Breast epithelium (tissue), 3 donors: ENCODE measurements around the gene ALOX15B.

ENCODE experiments used
- POLR2AphosphoS5 ChIP-seq, 3 donors: sonication (generic); formaldehyde crosslinking; IDR thresholded peaks; one replicate each; pipeline ENCODE4 v1.6.1; 2017; ENCODE audit warnings: antibody characterized with exemption in 3 of 3
- TF ChIP-seq, protein P1 (sequence below), 3 donors: fragments of 450-650 bp; IDR thresholded peaks; one replicate each; pipeline ENCODE4 v1.5.1; 2016 to 2017; ENCODE audit warnings: antibody characterized with exemption in 3 of 3, mild to moderate bottlenecking in 3 of 3, moderate library complexity in 3 of 3

GRCh38 chr17:8081876-8082275 lies 43.0 kb downstream of the ALOX15B start:
- TF ChIP-seq, protein P1, sequence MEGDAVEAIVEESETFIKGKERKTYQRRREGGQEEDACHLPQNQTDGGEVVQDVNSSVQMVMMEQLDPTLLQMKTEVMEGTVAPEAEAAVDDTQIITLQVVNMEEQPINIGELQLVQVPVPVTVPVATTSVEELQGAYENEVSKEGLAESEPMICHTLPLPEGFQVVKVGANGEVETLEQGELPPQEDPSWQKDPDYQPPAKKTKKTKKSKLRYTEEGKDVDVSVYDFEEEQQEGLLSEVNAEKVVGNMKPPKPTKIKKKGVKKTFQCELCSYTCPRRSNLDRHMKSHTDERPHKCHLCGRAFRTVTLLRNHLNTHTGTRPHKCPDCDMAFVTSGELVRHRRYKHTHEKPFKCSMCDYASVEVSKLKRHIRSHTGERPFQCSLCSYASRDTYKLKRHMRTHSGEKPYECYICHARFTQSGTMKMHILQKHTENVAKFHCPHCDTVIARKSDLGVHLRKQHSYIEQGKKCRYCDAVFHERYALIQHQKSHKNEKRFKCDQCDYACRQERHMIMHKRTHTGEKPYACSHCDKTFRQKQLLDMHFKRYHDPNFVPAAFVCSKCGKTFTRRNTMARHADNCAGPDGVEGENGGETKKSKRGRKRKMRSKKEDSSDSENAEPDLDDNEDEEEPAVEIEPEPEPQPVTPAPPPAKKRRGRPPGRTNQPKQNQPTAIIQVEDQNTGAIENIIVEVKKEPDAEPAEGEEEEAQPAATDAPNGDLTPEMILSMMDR (IDR thresholded peaks at IDR 0.05), result no peak
- TF ChIP-seq POLR2AphosphoS5 (IDR thresholded peaks at IDR 0.05), result no peak
